Measurements from ENCODE around the gene CST7.

Gene CST7

DNA sequence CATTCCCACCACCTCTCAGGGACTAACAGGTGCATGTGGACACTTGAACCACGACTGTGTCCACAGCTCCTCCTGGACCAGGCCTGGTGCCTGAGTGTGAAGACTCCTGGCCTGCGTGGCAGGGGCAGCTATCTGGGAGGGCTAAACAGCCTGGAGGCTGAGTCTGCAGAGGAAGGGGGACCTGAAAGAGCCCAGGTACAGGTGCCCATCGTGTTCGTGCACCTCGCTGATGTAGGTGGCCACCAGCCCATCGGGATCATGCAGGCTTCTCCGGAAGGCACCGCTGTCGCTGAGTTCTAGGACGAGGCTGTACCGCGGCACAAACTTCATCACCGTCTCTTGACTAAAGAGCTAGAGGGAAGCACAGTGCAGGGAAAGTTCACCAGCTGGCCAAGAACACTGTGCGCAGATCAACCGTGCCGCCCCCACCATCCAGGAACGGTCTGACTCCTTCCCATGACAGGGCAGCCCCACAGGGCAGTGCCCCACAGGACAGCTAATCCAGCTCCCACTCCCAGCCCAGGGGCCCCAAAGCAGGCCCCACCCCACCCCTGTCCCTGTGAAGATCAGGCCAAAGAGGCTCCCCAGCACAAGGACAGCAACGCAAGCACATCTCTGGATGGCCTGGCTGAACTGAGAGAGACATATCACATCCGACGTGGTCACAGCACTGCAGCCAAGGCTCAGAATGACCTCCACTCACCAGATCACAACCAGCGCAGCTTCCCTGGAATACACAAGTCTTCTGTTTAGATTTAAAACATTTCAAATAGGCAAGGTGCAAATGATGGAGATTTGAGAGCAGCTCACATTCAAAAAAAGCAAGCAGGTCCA, 14.8 kb downstream of the CST7 start:
- no peak for DNase-seq (ENCODE audit: low read depth in 1 of 2, low spot score in 1 of 2)

DNA sequence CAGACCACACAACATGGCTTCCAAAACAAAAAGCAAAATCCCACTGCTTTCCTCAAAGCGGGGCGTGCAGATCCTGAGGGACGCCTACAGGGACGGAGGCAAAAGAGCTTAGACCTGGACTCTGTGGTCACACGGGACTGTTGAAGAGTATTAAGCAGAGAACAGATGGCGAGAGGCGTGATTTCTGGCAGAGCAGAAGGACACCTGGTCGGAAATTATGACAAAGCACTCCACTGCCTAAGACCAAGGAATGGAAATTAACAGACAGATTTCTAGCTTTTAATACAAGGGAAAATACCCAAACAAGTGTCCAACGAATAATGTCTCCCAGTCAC, 15.4 kb downstream of the CST7 start:
- no peak for DNase-seq (ENCODE audit: low read depth in 1 of 2, low spot score in 1 of 2)

DNA sequence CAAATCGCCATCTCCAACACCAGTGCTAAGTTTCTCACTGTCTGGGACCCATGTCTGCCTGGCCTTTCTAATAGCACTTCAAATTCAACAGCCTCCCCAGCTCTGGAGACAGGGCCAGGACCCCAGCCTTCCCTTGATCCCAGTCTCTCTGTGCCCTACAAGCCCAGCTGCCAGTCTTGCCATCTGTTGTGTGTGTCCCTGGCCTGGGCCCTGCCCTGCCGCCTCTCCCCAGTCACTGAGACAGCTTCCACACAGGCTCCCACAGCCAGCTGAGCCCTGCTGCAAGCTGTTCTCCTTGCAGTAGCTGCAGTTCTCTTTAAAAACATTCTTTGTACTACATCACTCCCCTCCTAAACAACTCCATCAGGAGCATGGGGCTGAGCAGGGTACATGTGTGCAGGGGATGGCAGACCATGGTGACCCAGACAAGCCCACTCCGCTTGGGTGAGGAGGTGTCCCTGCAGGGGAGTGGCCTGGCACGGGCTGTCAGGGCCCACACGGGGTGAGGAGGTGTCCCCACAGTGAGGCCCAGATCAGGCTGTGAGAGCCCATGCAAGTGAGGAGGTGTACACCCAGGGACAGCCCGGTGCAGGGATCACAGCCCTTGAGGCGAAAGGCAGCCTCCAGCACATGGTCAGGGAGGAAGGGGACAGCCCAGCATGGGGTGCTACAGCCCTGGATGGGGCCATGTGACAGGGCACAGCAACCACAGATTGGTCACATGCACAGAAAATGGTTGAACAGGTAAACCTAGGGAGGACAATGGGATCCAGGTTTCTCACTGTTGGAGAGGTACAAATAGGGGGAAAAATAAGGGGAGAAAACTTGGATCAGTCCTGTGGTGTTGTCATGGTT, 16.2 kb downstream of the CST7 start:
- DNase-seq (ENCODE audit: low read depth in 1 of 2, low spot score in 1 of 2), result no peak

DNA sequence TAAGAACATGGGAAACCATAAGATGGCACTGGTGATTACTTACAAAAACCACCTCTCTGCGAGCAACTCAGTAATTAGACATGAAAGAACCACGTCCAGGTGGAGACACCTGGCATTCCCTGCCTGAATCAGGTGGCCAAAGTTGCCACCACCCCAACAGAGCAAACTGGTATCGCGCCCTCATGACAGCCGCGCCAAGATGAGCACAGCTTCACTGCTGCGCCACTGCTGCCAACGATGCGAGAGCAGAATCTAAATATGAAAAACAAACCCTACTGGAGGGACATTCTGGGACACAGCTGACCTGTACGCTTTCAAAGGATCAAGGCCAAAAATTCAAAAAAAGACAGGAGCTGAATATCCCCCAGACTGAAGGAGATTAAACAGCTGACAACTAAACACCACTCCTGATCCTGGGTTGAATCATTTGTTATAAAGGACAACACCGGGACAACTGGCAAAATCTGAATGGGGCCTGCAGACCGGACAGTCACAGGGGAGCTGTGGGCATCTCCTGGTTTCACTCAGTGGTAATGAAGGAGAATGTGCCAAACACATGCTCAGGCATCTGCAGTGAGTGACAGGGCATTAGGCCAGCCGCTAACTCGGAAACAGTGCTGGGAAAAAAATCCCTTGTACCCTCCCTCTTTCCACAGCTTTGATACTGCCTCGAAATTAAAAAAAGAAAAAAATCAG, 17.4 kb downstream of the CST7 start:
- no peak for DNase-seq (ENCODE audit: low read depth in 1 of 2, low spot score in 1 of 2)

DNA sequence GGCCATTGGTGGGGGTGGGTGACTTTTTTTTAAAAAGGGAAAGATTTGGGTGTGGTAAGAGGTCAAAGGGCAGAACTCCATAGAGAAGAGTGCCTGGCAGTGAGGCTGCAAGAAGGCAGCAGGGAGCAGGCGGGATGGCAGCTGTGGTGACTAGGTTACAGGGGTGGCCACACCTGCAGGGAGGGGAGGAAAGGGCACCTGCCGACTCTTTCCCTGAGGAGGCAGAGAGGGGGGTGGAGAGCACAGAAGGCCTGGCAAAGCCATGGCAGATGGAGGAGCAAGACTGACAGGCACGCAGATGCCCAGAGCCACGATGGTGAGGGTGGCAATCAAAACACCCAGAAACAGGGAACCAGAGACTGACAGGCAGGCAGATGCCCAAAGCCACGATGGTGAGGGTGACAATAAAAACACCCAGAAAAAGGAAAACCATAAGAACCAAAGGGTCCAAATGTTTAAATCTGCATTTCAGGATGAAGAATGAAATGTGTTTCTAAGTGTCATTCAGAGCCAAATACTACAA, 19.3 kb downstream of the CST7 start:
- DNase-seq (ENCODE audit: low read depth in 1 of 2, low spot score in 1 of 2), result no peak

DNA sequence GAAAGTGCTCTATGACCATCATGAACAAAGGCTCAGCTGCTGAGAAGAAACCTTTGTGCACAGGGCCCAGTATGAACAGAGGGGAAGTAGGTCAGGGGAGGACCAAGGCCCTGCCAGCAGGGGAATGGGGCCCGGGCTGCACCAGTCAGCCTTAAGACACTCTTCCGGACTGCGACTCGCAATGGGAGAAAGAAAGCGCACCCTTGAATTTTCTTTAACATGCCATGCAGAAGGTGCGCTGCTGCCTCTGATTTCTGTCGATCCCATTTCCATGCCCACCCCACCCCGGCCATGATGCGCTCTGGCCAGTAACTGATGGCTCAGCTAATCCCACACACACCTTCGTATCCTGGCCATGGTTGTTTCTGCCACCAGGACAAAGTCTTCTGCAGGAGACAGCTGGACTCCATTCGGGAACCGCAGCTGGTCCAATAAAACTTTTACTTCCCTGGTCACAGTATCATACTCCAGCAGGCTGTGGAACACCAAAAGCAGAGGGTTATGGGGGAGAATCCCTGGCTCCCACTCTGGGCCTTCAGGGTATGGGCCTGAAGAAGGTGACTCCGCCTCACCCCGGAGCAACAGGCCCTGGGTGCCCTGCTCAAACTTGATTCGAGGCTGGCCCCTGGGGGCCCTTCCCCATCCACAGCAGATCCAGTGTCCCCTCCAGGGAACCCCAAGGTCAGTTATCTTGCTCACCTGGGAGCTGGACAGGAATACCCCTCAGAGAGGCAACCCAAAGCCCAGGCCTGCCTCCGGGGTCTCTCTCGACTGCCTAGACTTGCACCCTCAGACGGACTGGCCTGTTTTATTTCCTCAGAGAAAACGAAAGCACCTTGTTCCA, 20.3 kb downstream of the CST7 start:
- no peak for DNase-seq (ENCODE audit: low read depth in 1 of 2, low spot score in 1 of 2)

DNA sequence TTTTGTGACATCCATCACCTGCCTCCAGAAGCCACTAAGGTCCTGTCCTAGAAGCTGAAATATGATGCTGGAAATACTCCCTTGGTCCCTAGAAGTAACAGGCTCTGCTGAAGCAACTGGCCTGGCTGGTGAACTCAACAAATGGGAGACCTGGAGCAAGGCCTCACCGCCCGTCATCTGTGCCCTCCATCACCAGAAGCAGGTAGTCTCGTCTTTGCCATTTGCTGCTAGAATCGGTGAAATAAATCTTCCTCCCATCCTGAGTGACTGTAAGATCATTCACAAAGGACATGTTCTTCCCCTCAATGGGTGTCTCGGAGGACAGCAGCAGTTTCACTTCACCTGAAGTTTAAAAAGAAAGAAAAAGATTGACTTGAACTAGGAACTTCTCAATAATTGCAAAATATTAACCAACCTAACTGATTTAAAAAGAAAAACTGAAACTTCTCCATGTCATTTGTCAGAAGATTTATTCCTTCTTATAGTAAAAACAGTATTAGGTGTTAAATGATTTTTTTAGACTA, 21.0 kb downstream of the CST7 start:
- no peak for DNase-seq (ENCODE audit: low read depth in 1 of 2, low spot score in 1 of 2)

DNA sequence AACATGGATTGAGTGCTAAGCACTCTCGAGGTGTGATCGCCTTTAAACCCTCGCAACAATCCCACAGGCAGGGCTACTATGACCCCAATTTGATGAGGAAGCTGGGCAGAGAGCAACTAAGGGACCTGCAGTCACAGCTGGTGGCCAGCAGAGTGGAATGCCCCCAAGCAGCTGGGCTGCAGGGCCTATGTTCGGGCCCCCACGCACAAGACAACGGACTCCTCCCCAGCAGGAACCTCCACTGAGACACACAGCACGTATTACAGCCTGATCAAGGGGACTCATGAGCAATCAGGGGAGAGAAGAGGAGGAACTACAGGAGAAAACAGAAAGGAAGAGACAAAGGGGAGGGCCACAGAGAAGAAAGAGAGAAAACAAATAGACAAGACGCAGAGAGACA, 21.7 kb downstream of the CST7 start:
- DNase-seq (ENCODE audit: low read depth in 1 of 2, low spot score in 1 of 2), result no peak

DNA sequence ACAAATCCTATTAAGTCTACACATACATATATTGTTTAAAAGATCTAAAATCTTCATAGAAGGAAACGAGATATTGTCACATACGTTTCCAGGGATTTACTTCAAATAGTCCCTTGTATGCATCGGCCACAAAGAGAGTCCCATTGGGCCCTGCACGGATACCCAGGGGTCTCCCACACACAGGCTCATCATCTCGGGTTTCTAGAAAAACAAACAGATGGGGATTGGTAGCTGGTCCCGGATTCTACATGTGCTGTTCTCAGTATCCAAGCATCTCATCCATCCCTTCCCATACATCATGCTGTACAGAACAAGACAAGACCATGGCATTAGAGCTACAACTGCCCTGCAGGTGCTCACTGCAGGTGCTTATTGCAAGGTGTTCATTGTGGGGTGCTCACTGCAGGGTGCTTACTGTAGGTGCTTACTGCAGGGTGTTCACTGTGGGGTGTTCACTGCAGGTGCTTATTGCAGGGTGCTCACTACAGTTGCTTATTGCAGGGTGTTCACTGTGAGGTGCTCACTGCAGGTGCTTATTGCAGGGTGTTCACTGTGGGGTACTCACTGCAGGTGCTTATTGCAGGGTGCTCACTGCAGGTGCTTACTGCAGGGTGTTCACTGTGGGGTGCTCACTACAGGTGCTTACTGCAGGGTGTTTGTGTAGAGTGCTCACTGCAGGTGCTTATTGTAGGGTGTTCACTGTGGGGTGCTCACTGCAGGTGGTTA, 22.5 kb downstream of the CST7 start:
- DNase-seq (ENCODE audit: low read depth in 1 of 2, low spot score in 1 of 2), result no peak

DNA sequence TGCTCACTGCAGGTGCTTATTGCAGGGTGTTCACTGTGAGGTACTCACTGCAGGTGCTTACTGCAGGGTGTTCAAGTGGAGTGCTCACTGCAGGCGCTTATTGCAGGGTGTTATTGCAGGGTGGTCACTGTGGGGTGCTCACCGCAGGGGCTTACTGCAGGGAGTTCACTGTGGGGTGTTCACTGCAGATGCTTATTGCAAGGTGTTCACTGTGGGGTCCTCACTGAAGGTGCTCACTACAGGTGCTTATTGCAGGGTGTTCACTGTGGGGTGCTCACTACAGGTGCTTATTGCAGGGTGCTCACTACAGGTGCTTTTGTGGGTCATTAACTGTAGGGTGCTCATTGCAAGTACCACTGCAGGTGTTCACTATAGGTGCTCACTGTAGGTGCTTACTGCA, 23.3 kb downstream of the CST7 start:
- DNase-seq (ENCODE audit: low read depth in 1 of 2, low spot score in 1 of 2), result no peak

DNA sequence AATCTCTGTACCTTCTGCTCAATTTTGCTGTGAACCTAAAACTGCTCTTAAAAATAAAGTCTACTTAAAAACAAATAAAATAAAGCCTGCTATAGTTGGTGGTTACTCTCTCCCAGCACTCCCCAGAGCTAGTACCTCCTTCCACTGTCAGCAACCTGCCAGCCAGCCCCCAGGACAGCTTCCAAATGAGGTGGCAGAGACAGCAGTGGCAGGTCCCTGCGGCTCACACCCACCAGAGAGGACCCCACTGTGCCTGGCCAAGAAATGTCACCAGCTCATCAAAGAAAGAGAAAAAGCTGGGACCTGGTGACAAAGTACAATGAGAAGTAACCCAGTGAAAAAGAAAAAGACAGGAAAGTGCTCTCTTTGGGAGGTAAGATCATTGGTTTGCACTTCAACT, 28.3 kb downstream of the CST7 start:
- DNase-seq (ENCODE audit: low read depth in 1 of 2, low spot score in 1 of 2), result no peak

DNA sequence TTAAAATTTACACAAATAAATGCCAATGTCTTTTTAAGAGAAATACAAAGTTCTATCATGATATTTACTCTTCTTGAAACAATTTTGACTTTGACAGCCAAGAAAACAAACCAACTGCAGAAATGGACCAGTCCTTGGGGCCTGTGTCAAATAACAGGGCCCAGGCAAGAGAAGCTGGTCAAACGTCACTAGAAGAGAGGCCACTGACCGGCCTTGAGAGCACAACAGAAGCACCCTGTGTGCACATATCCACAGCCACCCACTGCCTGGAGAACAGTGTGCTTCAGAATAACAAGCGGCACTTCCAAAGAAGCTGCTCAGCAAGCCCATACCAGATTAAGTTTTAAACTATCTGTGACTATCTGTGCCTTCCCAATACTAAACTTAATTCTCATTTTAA, 28.7 kb downstream of the CST7 start:
- no peak for DNase-seq (ENCODE audit: low read depth in 1 of 2, low spot score in 1 of 2)

DNA sequence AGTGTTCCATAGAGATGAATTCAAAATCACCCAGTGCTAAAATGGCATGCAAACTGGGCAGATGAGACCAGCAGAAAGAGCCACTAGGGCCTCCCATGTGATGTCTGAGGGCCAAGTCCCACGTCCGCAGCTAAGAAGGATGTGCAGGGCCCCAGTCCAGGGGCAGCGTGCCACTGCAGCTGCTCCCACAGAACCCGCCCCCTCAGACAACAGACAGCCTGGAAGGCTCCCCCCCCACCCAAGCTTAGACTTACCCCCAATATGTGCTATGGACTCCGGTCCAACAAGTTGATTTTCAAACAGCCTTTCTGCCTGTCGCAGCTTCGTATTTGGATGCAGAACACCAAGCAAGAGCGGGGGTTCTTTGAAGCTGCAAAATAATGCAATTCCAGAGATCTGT, 29.4 kb downstream of the CST7 start:
- DNase-seq (ENCODE audit: low read depth in 1 of 2, low spot score in 1 of 2), result no peak

DNA sequence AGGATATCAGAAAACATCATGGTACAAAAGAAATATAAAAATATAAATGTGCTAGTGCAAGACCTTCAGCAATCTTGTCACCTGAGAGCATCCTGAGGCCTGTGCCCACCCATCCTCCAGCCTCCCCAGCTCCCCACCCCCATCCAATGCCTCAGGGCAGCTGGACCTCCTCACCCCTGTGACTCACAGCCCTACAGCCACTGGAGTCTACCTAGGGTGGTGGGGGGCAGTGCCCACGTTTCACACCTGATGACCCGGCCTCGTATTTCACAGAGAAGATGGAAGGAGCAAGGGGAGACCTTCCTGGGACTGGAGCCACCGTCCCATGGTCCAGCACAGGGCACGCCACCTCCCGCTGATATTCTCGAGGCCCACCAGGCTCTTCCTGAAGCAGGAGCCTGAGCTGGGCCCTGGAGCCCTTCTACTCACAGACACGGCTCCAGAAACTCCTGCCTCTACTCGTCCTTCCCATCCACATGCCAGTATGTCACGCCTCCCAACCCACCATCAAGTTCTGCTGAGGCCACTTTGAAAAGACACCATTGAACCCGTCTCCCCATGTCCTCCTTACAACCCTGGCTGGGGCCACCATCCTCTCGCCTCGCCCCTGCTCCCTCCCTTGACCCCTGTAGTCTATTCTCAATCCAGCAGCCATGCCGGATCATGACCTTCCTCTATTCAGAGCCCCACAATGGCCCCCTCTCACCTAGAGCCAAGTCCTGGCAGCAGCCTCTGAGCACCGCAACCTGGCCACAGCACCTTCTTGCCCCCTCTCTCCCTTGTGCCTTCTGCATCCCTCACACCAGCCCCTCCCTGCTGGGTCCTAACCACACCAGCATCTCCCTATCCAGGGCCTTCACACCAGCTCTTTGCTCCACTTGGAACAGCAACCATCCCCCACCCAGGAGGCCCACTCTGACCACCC, 30.2 kb downstream of the CST7 start:
- no peak for DNase-seq (ENCODE audit: low read depth in 1 of 2, low spot score in 1 of 2)

DNA sequence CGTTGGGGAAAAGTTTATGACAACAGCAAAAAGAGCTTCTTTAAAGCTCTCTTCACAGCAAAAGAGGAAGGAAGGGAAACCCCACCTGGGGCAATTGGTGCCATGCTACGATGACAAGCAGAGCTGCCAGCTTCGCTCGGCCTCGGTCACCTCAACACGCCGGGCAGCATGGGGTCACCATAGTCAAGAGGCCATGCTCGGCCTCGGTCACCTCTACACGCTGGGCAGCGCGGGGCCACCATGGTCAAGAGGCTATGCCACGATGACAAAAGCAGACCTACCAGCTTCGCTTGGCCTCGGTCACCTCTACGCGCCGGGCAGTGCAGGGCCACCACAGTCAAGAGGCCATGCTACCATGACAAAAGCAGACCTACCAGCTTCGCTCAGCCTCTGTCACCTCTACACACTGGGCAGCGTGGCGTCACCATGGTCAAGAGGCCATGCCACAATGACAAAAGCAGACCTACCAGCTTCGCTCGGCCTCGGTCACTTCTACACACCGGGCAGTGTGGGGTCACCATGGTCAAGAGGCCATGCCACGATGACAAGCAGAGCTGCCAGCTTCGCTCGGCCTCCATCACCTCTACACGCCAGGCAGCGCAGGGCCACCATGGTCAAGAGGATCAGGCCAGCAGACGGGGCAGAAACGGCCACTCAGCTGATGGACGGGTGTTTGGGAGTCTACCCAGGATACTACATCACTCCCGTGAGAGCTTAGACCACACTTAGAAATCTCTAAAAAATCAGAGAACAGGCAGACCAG, 31.4 kb downstream of the CST7 start:
- DNase-seq (ENCODE audit: low read depth in 1 of 2, low spot score in 1 of 2), result no peak

DNA sequence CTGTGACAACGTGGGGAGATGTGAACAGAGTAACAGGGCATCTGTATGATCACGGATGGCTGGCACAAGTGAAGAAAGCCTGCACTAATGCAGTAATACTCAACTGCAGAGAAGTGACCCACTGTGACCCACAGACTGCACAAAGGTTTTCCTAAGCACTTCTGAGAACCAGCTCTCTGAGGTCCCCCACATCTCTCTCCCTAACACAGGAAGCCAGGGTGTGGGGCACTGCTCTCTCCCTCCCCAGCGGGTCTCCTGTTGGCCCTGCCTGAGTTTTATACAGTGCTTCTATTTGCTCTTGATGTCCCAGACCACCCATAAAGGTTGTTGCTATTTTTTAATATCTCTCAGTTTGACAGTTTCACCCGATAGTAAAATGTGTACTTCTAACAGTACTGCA, 32.2 kb downstream of the CST7 start:
- DNase-seq (ENCODE audit: low read depth in 1 of 2, low spot score in 1 of 2), result no peak

DNA sequence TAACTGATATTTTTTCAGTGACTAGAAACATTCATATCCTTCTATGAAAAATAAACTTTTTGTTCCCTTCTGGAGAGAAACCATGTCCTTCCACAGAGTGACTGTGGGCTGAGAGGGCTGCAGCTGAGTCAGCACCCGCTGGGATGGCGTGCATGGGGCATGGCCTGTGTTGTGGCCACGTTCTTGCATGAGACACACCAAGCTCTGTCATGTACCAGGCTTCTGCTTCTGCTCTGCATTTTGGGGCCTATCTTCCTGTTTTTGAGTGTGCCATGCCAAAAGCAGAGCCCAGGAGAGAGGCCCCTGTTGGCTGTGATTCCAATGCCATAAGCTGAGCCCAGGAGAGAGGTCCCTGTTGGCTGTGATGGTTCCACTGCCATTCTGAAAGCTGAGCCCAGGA, 32.7 kb downstream of the CST7 start:
- DNase-seq (ENCODE audit: low read depth in 1 of 2, low spot score in 1 of 2), result no peak

DNA sequence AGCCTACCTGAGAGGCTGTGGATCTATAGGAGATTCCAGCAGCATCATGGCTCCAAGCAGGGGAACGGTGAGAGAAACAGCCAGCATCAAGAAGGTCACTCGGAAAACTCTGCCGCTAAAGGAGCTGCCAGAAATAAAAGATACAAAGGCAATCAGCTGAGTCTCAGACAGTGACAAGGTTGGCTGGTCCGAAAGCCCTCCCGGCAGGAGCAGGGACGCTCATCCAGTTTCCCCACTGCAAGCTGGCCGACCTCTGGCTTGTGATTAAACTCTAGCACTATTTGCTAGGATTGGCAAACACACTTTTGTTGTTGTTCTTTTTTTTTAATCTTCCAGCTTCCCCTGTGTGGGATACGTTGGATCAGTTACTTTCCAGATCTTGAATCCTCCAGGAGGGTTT, 34.8 kb downstream of the CST7 start:
- DNase-seq (ENCODE audit: low read depth in 1 of 2, low spot score in 1 of 2), result no peak
